Activated CD8-positive, alpha-beta memory T cell treated with anti-CD3 and anti-CD28 coated beads for 4 hours (primary cell): ENCODE data around the gene ARHGAP12.
"Not testable (repeated sequence)": the region's sequence is repeated elsewhere in the genome, so short reads cannot be mapped to it uniquely, and the experiment has no call there.

ENCODE experiments used
- DNase-seq, 2 donors: peaks; one replicate each; pipeline ENCODE4 v3.0.0-alpha.2; 2020; ENCODE audit warnings: low read depth in 2 of 2

Gene ARHGAP12

GRCh38 chr10:31924833-31925232, 3.8 kb downstream of the ARHGAP12 start:
- no peak for DNase-seq

GRCh38 chr10:31923389-31923788, 5.2 kb downstream of the ARHGAP12 start:
- DNase-seq, result no peak

DNA sequence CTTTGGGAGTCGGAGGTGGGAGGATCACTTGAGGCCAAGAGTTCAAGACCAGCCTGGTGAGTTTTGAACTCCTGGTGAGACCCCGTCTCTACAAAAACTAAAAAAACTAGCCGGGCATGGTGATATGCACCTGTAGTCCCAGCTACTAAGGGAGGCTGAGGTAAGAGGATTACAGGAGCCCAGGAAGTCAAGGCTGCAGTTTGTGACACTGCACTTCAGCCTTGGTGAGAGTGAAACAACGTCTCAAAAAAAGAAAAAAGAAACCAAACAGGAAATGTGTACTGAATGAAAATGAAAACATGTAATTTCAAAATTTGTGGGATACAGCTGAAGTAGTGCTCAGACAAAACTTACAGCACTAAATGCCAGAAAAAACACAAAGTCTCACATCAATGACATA, 7.6 kb downstream of the ARHGAP12 start:
- no peak for DNase-seq

DNA sequence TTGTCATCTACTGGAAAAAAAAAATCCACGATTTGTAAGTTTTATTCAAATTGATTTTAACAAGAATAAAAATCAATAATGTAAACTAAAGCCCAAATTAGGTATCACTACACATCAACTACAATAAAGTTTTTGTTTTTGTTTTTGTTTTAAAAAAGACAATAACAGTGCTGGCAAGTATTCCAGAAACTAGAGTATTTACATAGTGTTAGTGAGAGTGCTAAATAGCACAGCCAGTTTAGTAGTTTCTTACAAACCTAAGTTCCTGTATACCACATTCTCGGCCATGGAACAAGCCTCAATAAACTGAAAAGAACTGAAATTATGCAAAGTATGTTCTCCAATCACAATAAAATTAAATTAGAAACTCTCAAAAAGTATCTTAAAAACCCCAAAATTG, 8.1 kb downstream of the ARHGAP12 start:
- DNase-seq, result no peak

DNA sequence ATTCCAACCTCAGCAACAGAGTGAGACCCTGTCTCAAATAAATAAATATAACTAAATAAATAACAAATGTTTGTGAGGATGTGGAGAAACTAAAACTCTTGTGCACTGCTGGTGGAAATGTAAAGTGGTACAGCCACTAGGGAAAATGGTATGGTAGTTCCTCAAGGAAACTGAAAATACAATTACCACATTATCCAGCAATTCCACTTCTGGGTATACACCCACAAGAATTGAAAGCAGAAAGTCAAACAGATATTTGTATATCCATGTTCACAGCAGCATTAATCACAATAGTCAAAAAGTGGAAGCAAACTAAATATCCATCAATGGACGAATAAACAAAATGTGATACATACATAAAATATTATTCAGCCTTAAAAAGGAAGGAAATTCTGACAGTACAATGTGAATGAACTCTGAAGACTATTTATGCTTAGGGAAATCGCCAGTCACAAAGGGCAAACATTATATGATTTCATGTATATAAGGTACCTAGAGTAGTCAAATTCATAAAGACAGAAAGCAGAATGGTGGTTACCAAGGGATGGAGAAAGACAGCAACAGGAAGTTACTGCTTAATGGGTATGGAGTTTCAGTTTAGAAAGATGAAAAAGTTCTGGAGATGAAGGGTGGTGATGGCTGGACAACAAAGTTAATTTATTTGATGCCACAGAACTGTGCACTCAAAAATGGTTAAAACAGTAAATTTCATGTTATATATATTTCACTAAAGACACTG, 9.8 kb downstream of the ARHGAP12 start:
- no peak for DNase-seq

GRCh38 chr10:31914370-31914769, 14.3 kb downstream of the ARHGAP12 start:
- DNase-seq, result no peak

GRCh38 chr10:31912898-31913850, 15.5 kb downstream of the ARHGAP12 start:
- DNase-seq, result no peak

- DNase-seq, result no peak
Observed at GRCh38 chr10:31912289-31912688, 16.3 kb downstream of the ARHGAP12 start.

DNA sequence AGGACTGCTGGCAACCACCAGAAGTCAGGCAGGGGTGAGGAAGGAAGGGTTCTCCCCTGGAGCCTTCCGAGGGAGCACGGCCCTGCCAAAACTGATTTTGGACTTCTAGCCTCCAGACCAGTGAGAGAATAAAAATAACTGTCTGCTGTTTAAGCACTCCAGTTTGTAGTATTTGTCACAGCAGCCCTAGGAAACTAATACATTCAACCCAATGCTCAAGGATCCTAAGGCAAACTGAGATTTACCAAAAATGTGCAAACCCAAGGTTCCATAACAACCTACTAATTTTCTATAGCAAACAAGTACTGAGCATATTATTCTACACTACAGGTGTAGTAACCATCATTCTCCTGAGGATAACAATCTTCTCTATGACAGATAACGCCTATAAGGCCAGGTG, 18.6 kb downstream of the ARHGAP12 start:
- DNase-seq, result no peak

- no peak for DNase-seq
Observed at GRCh38 chr10:31908157-31908556, 20.5 kb downstream of the ARHGAP12 start.

GRCh38 chr10:31906039-31906438, 22.6 kb downstream of the ARHGAP12 start:
- no peak for DNase-seq

GRCh38 chr10:31905586-31905985, 23.0 kb downstream of the ARHGAP12 start:
- no peak for DNase-seq

GRCh38 chr10:31902625-31903024, 26.0 kb downstream of the ARHGAP12 start:
- no peak for DNase-seq

DNA sequence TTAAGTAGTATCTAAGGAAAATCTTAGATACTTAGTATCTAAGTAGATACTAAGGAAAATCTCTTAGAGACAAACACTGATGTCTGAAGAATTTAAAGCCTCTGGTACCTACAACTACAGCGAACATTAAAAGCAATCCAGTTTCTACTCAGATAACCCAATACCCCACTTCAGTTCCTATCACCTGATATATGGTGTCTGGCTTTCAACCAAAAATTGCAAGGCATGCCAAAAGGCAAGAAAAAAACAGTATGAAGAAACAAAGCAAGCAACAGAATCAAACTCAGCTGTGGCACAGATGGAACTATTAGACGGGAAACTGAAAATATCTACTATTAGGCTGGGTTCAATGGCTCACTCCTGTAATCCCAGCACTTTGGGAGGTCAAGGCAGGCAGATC, 31.1 kb downstream of the ARHGAP12 start:
- no peak for DNase-seq

GRCh38 chr10:31896968-31897384, 31.7 kb downstream of the ARHGAP12 start:
- DNase-seq, result no peak

DNA sequence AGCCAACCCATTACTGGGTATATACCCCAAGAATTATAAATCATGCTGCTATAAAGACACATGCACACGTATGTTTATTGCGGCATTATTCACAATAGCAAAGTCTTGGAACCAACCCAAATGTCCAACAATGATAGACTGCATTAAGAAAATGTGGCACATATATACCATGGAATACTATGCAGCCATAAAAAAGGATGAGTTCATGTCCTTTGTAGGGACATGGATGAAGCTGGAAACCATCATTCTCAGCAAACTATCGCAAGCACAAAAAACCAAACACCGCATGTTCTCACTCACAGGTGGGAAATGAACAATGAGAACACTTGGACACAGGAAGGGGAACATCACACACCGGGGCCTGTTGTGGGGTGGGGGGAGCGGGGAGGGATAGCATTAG, 32.9 kb downstream of the ARHGAP12 start:
- DNase-seq, result not testable (repeated sequence)

DNA sequence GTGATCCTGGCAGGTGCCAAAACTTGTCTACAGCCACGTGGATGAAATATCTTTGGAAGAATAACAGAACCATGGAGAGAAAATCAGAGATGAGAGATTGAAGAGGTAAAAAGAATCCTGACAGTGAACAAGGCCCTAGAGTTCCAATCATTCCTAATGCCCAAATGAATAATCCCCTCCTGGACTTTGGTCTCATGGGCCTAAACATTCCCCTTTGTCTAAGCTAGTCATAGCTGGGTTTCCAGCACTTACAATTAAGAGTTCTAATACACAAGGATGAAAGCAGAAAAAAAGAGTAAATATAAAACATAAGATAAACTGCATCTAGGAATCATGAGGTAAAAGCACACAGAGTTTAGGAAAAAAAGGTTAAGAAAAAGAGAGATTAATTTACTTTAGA, 40.2 kb downstream of the ARHGAP12 start:
- no peak for DNase-seq

- DNase-seq, result no peak
Observed at GRCh38 chr10:31887850-31888249, 40.8 kb downstream of the ARHGAP12 start.

GRCh38 chr10:31886885-31887284, 41.7 kb downstream of the ARHGAP12 start:
- no peak for DNase-seq

- DNase-seq, result no peak
Observed at GRCh38 chr10:31885971-31886370, 42.7 kb downstream of the ARHGAP12 start.

GRCh38 chr10:31884386-31884785, 44.2 kb downstream of the ARHGAP12 start:
- no peak for DNase-seq

DNA sequence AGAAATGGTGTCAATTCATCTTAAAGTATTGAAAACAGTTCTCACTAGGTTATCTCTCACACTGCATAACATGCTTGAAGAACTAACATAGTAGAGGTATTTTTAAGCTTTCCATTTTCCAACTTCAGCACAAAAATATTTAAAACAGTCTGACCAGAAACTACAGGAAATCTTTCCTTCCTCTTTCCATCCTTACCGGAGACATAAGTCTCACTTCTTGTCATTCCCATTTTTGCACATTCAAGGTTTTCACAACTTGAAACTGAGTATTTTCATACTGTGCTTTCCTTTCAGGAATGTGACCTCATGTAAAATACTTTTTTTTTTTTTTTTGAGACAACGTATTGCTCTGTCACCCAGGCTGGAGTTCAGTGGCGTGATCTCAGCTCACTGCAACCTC, 45.2 kb downstream of the ARHGAP12 start:
- no peak for DNase-seq

- no peak for DNase-seq
Observed at GRCh38 chr10:31878486-31878885, 50.1 kb downstream of the ARHGAP12 start.
